ENCODE measurements around the gene AMY1A.
"Not testable (repeated sequence)": the region's sequence is repeated elsewhere in the genome, so short reads cannot be mapped to it uniquely, and the experiment has no call there.

Gene AMY1A

GRCh38 chr1:103655460-103655859 is at the start of gene AMY1A:
Gene AMY1A, plus strand, starts transcription at chr1:103655760. Its CDS starts 571 bp downstream, at chr1:103656331.
- DNase-seq, result not testable (repeated sequence)

- DNase-seq, result no peak
Measured at GRCh38 chr1:103616362-103616761, 39.2 kb upstream of the AMY1A start.

GRCh38 chr1:103616994-103617477 is 38.5 kb upstream of the AMY1A start, which contains the start of gene AMY2A:
Gene AMY2A, plus strand, starts transcription at chr1:103617427. Its CDS starts 14 bp downstream, at chr1:103617441.
- DNase-seq, result not testable (repeated sequence)

GRCh38 chr1:103627436-103627835 is 28.1 kb upstream of the AMY1A start:
- not testable (repeated sequence) for DNase-seq

GRCh38 chr1:103641194-103641593 is 14.4 kb upstream of the AMY1A start:
- DNase-seq, result not testable (repeated sequence)

GRCh38 chr1:103643908-103644307 is 11.7 kb upstream of the AMY1A start:
- not testable (repeated sequence) for DNase-seq

GRCh38 chr1:103650305-103650704 is 5.3 kb upstream of the AMY1A start:
- DNase-seq, result not testable (repeated sequence)

- DNase-seq, result not testable (repeated sequence)
Measured at GRCh38 chr1:103650889-103651288, 4.7 kb upstream of the AMY1A start.

GRCh38 chr1:103654133-103654532 is 1.4 kb upstream of the AMY1A start:
- not testable (repeated sequence) for DNase-seq

GRCh38 chr1:103676335-103676734 is 20.8 kb downstream of the AMY1A start:
- not testable (repeated sequence) for DNase-seq

- DNase-seq, result not testable (repeated sequence)
Measured at GRCh38 chr1:103696110-103696509, 40.5 kb downstream of the AMY1A start, which contains the start of gene AMY1B. Gene AMY1B, minus strand, starts transcription at chr1:103696210. Its CDS starts 571 bp downstream, at chr1:103695639.

GRCh38 chr1:103697430-103697829 is 41.9 kb downstream of the AMY1A start:
- not testable (repeated sequence) for DNase-seq

- not testable (repeated sequence) for DNase-seq
Measured at GRCh38 chr1:103700669-103701068, 45.1 kb downstream of the AMY1A start.

GRCh38 chr1:103701256-103701655 is 45.7 kb downstream of the AMY1A start:
- not testable (repeated sequence) for DNase-seq

- not testable (repeated sequence) for DNase-seq
Measured at GRCh38 chr1:103707670-103708069, 52.1 kb downstream of the AMY1A start.

GRCh38 chr1:103710381-103710780 is 54.8 kb downstream of the AMY1A start:
- DNase-seq, result not testable (repeated sequence)

Measured in activated CD8-positive, alpha-beta memory T cell treated with anti-CD3 and anti-CD28 coated beads, Interleukin-2, amount 50 U/mL, for 48 hours (primary cell).